Peyer's patch (tissue), 4 donors: Measurements from ENCODE around the gene NOL4L.

ENCODE experiments used
- CTCF ChIP-seq, 6 experiments: fragments of 450-650 bp in 4 of 6; fragments of 200-600 bp in 2 of 6; sonication (generic) in 1 of 6; IDR thresholded peaks; one replicate each; pipeline ENCODE4 v1.5.1; 2017 to 2019; ENCODE audit warnings: antibody characterized with exemption in 6 of 6, mild to moderate bottlenecking in 3 of 6, moderate library complexity in 1 of 6
- POLR2A ChIP-seq, 2 donors: fragments of 450-650 bp; IDR thresholded peaks; one replicate each; pipeline ENCODE4 v1.5.1; 2017; ENCODE audit warnings: antibody characterized with exemption in 2 of 2, mild to moderate bottlenecking in 2 of 2, moderate library complexity in 2 of 2

- no peak for TF ChIP-seq POLR2A (IDR thresholded peaks at IDR 0.05)
- TF ChIP-seq CTCF (IDR thresholded peaks at IDR 0.05) = no peak
These were observed 524 bp upstream of the NOL4L start for GRCh38 chr20:32585586-32586127.
